ENCODE results near the gene ATP4A.

DNA sequence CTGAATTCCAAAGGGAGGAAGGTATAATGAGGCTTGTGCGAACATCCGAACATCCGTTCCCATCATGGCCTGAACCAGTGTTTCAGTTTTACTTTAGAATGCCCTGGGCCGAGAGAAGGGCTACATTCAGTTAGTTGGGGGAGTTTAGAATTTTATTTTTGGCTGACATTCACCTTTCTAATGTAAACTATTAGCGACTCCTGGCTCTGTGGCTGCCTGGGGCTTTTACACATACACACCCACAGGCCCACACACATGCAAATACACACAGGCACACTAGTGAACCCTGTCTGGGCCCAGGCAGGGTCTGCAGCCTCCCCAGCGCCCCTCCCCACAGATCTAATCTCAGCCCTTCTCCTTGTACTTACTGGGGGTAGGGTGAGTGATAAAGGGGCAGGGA is 24.1 kb downstream of the ATP4A start:
- no peak for TF ChIP-seq CTCF (IDR thresholded peaks at IDR 0.05)
- TF ChIP-seq POLR2A (IDR thresholded peaks at IDR 0.05) = no peak
